HG03196 (cell line): ENCODE data around the gene RNF222.
"Not testable (repeated sequence)": the region's sequence is repeated elsewhere in the genome, so short reads cannot be mapped to it uniquely, and the experiment has no call there.

Experiments used
- ATAC-seq: cut with Tn5 transposase; IDR thresholded peaks from one replicate; pipeline ENCODE4 v1.9.1; 2021; ENCODE audit not compliant: unreplicated experiment

RNF222 gene

GRCh38 chr17:8412089-8412488 is 14.5 kb upstream of the RNF222 start:
- no peak for ATAC-seq

- no peak for ATAC-seq
These were observed 13.2 kb upstream of the RNF222 start for GRCh38 chr17:8410883-8411238.

GRCh38 chr17:8409966-8410882 is 12.6 kb upstream of the RNF222 start:
- ATAC-seq, result no peak

- no peak for ATAC-seq
These were observed 10.7 kb upstream of the RNF222 start for GRCh38 chr17:8408371-8408770.

GRCh38 chr17:8406174-8406573 is 8.5 kb upstream of the RNF222 start:
- no peak for ATAC-seq

GRCh38 chr17:8405499-8406016 is 7.9 kb upstream of the RNF222 start:
- no peak for ATAC-seq

- ATAC-seq, result no peak
These were observed 5.4 kb upstream of the RNF222 start for GRCh38 chr17:8402921-8403536.

- ATAC-seq, result no peak
These were observed 3.5 kb upstream of the RNF222 start for GRCh38 chr17:8401107-8401506.

GRCh38 chr17:8398980-8399379 is 1.4 kb upstream of the RNF222 start:
- no peak for ATAC-seq

- ATAC-seq, result not testable (repeated sequence)
These were observed 3.1 kb downstream of the RNF222 start for GRCh38 chr17:8394497-8394896.

GRCh38 chr17:8393470-8394231 is 4.0 kb downstream of the RNF222 start:
- no peak for ATAC-seq

- ATAC-seq, result no peak
These were observed 4.8 kb downstream of the RNF222 start for GRCh38 chr17:8392674-8393469.

- ATAC-seq, result no peak
These were observed 5.4 kb downstream of the RNF222 start for GRCh38 chr17:8392274-8392673.

GRCh38 chr17:8391711-8392110 is 5.9 kb downstream of the RNF222 start:
- ATAC-seq, result no peak

- ATAC-seq, result no peak
These were observed 9.5 kb downstream of the RNF222 start for GRCh38 chr17:8387914-8388651.

GRCh38 chr17:8386841-8387240 is 10.8 kb downstream of the RNF222 start:
- ATAC-seq, result no peak

- no peak for ATAC-seq
These were observed 12.7 kb downstream of the RNF222 start for GRCh38 chr17:8384801-8385378.

GRCh38 chr17:8383143-8383822 is 14.3 kb downstream of the RNF222 start, which contains the start of gene RPL26:
Gene RPL26, minus strand, starts transcription at chr17:8383193. Its CDS starts 883 bp downstream, at chr17:8382310.
- peak; percentile 92 for ATAC-seq

GRCh38 chr17:8382880-8383142 is 14.8 kb downstream of the RNF222 start:
- ATAC-seq, result no peak
